IMR-90 (cell line): ENCODE results near the gene TSC22D4. TPM values are rescaled to one million over a fixed set of nuclear protein-coding genes. Genes with fewer than 3 reads are reported as not detected.

Experiments used
- ATAC-seq: fragments of 200-7000 bp; cut with Tn5 transposase; 2 replicates; pipeline ENCODE4 v1.9.1; 2020; ENCODE audit warnings: low read depth, mild to moderate bottlenecking, moderate library complexity
- BruUV-seq: library from RNA; stranded (reverse); fragments of 400-500 nt; replicated peaks from 2 replicates; lab custom pipeline; 2021; lab: Mats Ljungman, UMichigan
- CTCF ChIA-PET: fragments of 300-600 bp; formaldehyde crosslinking; extraction: SDS; loops from one replicate; lab custom pipeline; 2021; ENCODE audit warnings: antibody characterized with exemption; lab: Yijun Ruan, JAX
- POLR2A ChIA-PET: fragments of 300-600 bp; sonication (Branson Sonifier 250); formaldehyde crosslinking; loops from one replicate; lab custom pipeline; 2022; ENCODE audit warnings: antibody characterized with exemption; ENCODE audit not compliant: unreplicated experiment; lab: Charles Lee
- DNase-seq: peaks from one replicate; pipeline ENCODE4 v3.0.0; 2013
- H2AFZ ChIP-seq: replicated peaks from 2 replicates; pipeline ENCODE3; 2013; ENCODE audit warnings: low read length, mild to moderate bottlenecking; ENCODE audit not compliant: poor library complexity
- H2AK5ac ChIP-seq: 2 replicates; pipeline ENCODE4 v1.6.1; 2013; ENCODE audit warnings: low read depth, low read length, inconsistent platforms
- H2AK9ac ChIP-seq: replicated peaks from 2 replicates; pipeline ENCODE3; 2013; ENCODE audit warnings: mild to moderate bottlenecking, low read depth, low read length, moderate library complexity; ENCODE audit not compliant: poor library complexity
- H2BK120ac ChIP-seq: 2 replicates; pipeline ENCODE4 v1.6.1; 2013; ENCODE audit warnings: low read depth, low read length, inconsistent platforms
- H2BK15ac ChIP-seq: 3 replicates; pipeline ENCODE4 v1.6.1; 2013; ENCODE audit warnings: low read depth, low read length, inconsistent platforms
- H2BK20ac ChIP-seq: 2 replicates; pipeline ENCODE4 v1.6.1; 2013; ENCODE audit warnings: low read depth, mild to moderate bottlenecking, inconsistent platforms, low read length, moderate library complexity
- H2BK5ac ChIP-seq: 2 replicates; pipeline ENCODE4 v1.6.1; 2013; ENCODE audit warnings: mild to moderate bottlenecking, low read depth, low read length, inconsistent platforms; ENCODE audit not compliant: poor library complexity, severe bottlenecking
- H3K14ac ChIP-seq: replicated peaks from 2 replicates; pipeline ENCODE4 v1.6.1; 2013; ENCODE audit warnings: low read depth, low read length, inconsistent platforms
- H3K18ac ChIP-seq: 2 replicates; pipeline ENCODE4 v1.6.1; 2013; ENCODE audit warnings: low read depth, low read length, control low read depth
- H3K23ac ChIP-seq: 2 replicates; pipeline ENCODE4 v1.6.1; 2013; ENCODE audit warnings: low read depth, low read length, inconsistent platforms
- H3K27ac ChIP-seq: 2 replicates; pipeline ENCODE4 v1.5.1; 2013; ENCODE audit warnings: mild to moderate bottlenecking, control low read depth, low read length; ENCODE audit not compliant: insufficient read depth
- H3K27me3 ChIP-seq: 2 replicates; pipeline ENCODE4 v1.6.1; 2013; ENCODE audit warnings: low read length; ENCODE audit not compliant: control insufficient read depth, insufficient read depth
- H3K36me3 ChIP-seq: 2 replicates; pipeline ENCODE4 v1.6.1; 2013; ENCODE audit warnings: low read length, mixed read lengths; ENCODE audit not compliant: control insufficient read depth, insufficient read depth
- H3K4ac ChIP-seq: 2 replicates; pipeline ENCODE4 v1.6.1; 2013; ENCODE audit warnings: low read depth, low read length, inconsistent platforms
- H3K4me1 ChIP-seq: 2 replicates; pipeline ENCODE4 v1.6.1; 2013; ENCODE audit warnings: low read length, mixed read lengths; ENCODE audit not compliant: control insufficient read depth, insufficient read depth
- H3K4me2 ChIP-seq: 2 replicates; pipeline ENCODE4 v1.6.1; 2013; ENCODE audit warnings: low read depth, mild to moderate bottlenecking, control low read depth, low read length, moderate library complexity
- H3K4me3 ChIP-seq: 2 replicates; pipeline ENCODE4 v1.5.1; 2013; ENCODE audit warnings: low read depth, mild to moderate bottlenecking, control low read depth, low read length, moderate library complexity; ENCODE audit not compliant: insufficient read depth
- H3K56ac ChIP-seq: 2 replicates; pipeline ENCODE4 v1.6.1; 2013; ENCODE audit warnings: low read length, inconsistent platforms; ENCODE audit not compliant: insufficient read depth; ENCODE audit errors: extremely low read depth
- H3K79me1 ChIP-seq, 2 experiments: 2 replicates each; pipeline ENCODE4 v1.6.1; 2013; ENCODE audit warnings: low read length in 2 of 2, inconsistent platforms in 1 of 2, low read depth in 1 of 2
- H3K9ac ChIP-seq: 2 replicates; pipeline ENCODE4 v1.6.1; 2013; ENCODE audit warnings: low read depth, low read length, control low read depth
- H3K9me1 ChIP-seq: 2 replicates; pipeline ENCODE4 v1.6.1; 2013; ENCODE audit warnings: low read length, inconsistent platforms; ENCODE audit not compliant: insufficient read depth
- H3K9me3 ChIP-seq: 2 replicates; pipeline ENCODE4 v1.6.1; 2013; ENCODE audit warnings: low read length; ENCODE audit not compliant: control insufficient read depth, insufficient read depth
- H4K20me1 ChIP-seq: 2 replicates; pipeline ENCODE4 v1.6.1; 2013; ENCODE audit warnings: low read length, inconsistent platforms; ENCODE audit not compliant: insufficient read depth
- H4K5ac ChIP-seq: 2 replicates; pipeline ENCODE4 v1.6.1; 2013; ENCODE audit warnings: mild to moderate bottlenecking, low read depth, low read length, control low read depth
- H4K8ac ChIP-seq, 2 experiments: 2 replicates each; pipeline ENCODE4 v1.6.1; 2013; ENCODE audit warnings: low read depth in 2 of 2, low read length in 2 of 2, control low read depth in 1 of 2, inconsistent platforms in 1 of 2
- H4K91ac ChIP-seq: 2 replicates; pipeline ENCODE4 v1.6.1; 2013; ENCODE audit warnings: low read depth, low read length, inconsistent platforms; ENCODE audit not compliant: insufficient read depth
- CHD1 ChIP-seq: IDR thresholded peaks from 2 replicates; pipeline ENCODE4 v1.6.1; 2012; ENCODE audit warnings: low read depth, low read length, improper control_type of control experiment
- MAZ ChIP-seq: IDR thresholded peaks from 2 replicates; pipeline ENCODE4 v1.6.1; 2012; ENCODE audit warnings: low read depth, mild to moderate bottlenecking, low read length, improper control_type of control experiment, moderate library complexity, borderline replicate concordance
- MXI1 ChIP-seq: IDR thresholded peaks from 2 replicates; pipeline ENCODE4 v1.6.1; 2012; ENCODE audit warnings: low read depth, mild to moderate bottlenecking, low read length, moderate library complexity, borderline replicate concordance
- POLR2A ChIP-seq: IDR thresholded peaks from 2 replicates; pipeline ENCODE4 v1.6.1; 2012; ENCODE audit warnings: mild to moderate bottlenecking, low read depth, low read length
- RCOR1 ChIP-seq: IDR thresholded peaks from 2 replicates; pipeline ENCODE4 v1.6.1; 2012; ENCODE audit warnings: mild to moderate bottlenecking, low read length, improper control_type of control experiment; ENCODE audit not compliant: insufficient replicate concordance
- RFX5 ChIP-seq: IDR thresholded peaks from 2 replicates; pipeline ENCODE4 v1.8.0; 2012; ENCODE audit warnings: low read depth, mild to moderate bottlenecking, low read length, moderate library complexity
- WGBS, 2 experiments: methylation state at CpG; one replicate each; pipeline versions ENCODE4 v1.1.5 to v1.1.7; 2013; ENCODE audit warnings: missing lambda C conversion rate in 2 of 2; ENCODE audit not compliant: insufficient read length in 1 of 2; ENCODE audit errors: extremely low coverage in 2 of 2; 5-methylcytosine and 5-hydroxymethylcytosine counted together
- dilution Hi-C: fragments of 300-500 bp; cut with HindIII; formaldehyde crosslinking; loops from one replicate; pipeline ENCODE4 v1.14.3; 2018; ENCODE audit warnings: low sequenced_read_pairs; ENCODE audit not compliant: unreplicated experiment
- in situ Hi-C: fragments of 300-500 bp; cut with MboI; formaldehyde crosslinking; loops from 3 replicates; pipeline ENCODE4 v1.14.3; 2019; ENCODE audit warnings: low sequenced_read_pairs, inconsistent platforms, mixed read lengths
- intact Hi-C: fragments of 100-400 bp; cut with micrococcal nuclease; formaldehyde crosslinking; loops from 2 replicates; pipeline ENCODE4 v1.10.0; 2022
- polyA plus RNA-seq, 3 experiments: library from polyadenylated mRNA; depleted of rRNA; stranded (reverse); fragments of >200 nt; gene quantifications; 2 replicates each; pipeline ENCODE4 v1.2.3, GENCODE V29; 2012; ENCODE audit warnings: low replicate concordance in 1 of 3
- total RNA-seq: library from RNA; depleted of rRNA; stranded (reverse); fragments of >200 nt; gene quantifications from 2 replicates; pipeline ENCODE4 v1.2.3, GENCODE V29; 2012

TSC22D4 gene
- total and polyA plus RNA-seq, 2 of the 4 experiments (the other 2 are of a cell fraction) = 9.3 to 29.9 TPM

- ChIA-PET CTCF (no interaction called here), POLR2A (no interaction called here)
- H3K79me1 ChIP-seq = no peaks in the 10 kb centered on the region
- dilution Hi-C loops = no loop called here
- H2AFZ ChIP-seq = no peak overlapping the region
- no peak overlapping the region for H3K18ac ChIP-seq
- no peak overlapping the region for H3K56ac ChIP-seq
- H3K14ac ChIP-seq = no peak overlapping the region
- in situ Hi-C loops = no loop called here
- no peak overlapping the region for H3K4me3 ChIP-seq
- no peak for DNase-seq
- H3K4ac ChIP-seq = no peak overlapping the region
- no peak for TF ChIP-seq CHD1
- TF ChIP-seq RCOR1 = no peak
- TF ChIP-seq MAZ = no peak
- no peak for TF ChIP-seq RFX5
- no peak for TF ChIP-seq POLR2A
- no peak for TF ChIP-seq MXI1
- intact Hi-C loops = no loop called here
- no TSS peak for BruUV-seq
- ATAC-seq = no peak
- H2BK5ac ChIP-seq = no peak overlapping the region
- no peak overlapping the region for H2AK5ac ChIP-seq
- H3K9ac ChIP-seq = no peak overlapping the region
- H2AK9ac ChIP-seq = no peak overlapping the region
- H4K20me1 ChIP-seq = no peaks in the 10 kb centered on the region
- H2BK120ac ChIP-seq = no peak overlapping the region
- H4K5ac ChIP-seq = no peak overlapping the region
- no peak overlapping the region for H2BK20ac ChIP-seq
- no peaks in the 10 kb centered on the region for H3K27me3 ChIP-seq
- H3K36me3 ChIP-seq = no peaks in the 10 kb centered on the region
- no peak overlapping the region for H4K91ac ChIP-seq
- 96 to 100% methylated on average over 1 to 4 of the region's 9 CpGs for WGBS, 2 experiments
- H3K27ac ChIP-seq = no peak overlapping the region
- H3K4me1 ChIP-seq = peaks cover 11% of the 10 kb centered on the region
- no peaks in the 10 kb centered on the region for H3K9me3 ChIP-seq
- H3K23ac ChIP-seq = no peak overlapping the region
- no peak overlapping the region for H4K8ac ChIP-seq
- no peak overlapping the region for H2BK15ac ChIP-seq
- H3K4me2 ChIP-seq = no peak overlapping the region
- peaks cover 14% of the 10 kb centered on the region for H3K9me1 ChIP-seq
These were observed 34.3 kb upstream of the TSC22D4 start for GRCh38 chr7:100513212-100513810.
